ENCODE data around the gene NAA38. TPM values are rescaled to one million over a fixed set of nuclear protein-coding genes. Genes with fewer than 3 reads are reported as not detected.

NAA38 gene
- total RNA-seq, 1 experiment from 2014 or later = 46.3 TPM

DNA sequence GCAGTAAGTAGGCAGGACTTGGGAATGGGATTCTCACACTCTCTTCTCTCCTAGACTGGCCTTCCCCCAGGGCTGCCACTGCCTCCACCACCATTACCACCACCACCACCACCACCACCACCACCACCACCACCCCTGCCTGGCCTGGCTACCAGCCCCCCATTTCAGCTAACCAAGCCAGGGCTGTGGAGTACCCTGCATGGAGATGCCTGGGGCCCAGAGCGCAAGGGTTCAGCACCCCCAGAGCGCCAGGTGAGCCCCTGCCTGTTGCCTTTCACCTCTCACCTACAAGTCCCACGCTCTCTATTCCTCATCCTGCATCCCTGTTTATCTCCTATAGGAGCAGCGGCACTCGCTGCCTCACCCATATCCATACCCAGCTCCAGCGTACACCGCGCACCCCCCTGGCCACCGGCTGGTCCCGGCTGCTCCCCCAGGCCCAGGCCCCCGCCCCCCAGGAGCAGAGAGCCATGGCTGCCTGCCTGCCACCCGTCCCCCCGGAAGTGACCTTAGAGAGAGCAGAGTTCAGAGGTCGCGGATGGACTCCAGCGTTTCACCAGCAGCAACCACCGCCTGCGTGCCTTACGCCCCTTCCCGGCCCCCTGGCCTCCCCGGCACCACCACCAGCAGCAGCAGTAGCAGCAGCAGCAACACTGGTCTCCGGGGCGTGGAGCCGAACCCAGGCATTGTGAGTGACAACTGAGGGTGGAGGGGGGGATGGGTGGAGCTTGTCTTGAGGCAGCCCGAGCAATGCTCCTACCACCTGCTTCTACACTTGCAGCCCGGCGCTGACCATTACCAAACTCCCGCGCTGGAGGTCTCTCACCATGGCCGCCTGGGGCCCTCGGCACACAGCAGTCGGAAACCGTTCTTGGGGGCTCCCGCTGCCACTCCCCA, 10.3 kb downstream of the NAA38 start (continued):
- TF ChIP-seq, protein P1, sequence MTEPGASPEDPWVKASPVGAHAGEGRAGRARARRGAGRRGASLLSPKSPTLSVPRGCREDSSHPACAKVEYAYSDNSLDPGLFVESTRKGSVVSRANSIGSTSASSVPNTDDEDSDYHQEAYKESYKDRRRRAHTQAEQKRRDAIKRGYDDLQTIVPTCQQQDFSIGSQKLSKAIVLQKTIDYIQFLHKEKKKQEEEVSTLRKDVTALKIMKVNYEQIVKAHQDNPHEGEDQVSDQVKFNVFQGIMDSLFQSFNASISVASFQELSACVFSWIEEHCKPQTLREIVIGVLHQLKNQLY (CRISPR knock-in tag; IDR thresholded peaks at IDR 0.05) = no peak
- TF ChIP-seq, protein P2, sequence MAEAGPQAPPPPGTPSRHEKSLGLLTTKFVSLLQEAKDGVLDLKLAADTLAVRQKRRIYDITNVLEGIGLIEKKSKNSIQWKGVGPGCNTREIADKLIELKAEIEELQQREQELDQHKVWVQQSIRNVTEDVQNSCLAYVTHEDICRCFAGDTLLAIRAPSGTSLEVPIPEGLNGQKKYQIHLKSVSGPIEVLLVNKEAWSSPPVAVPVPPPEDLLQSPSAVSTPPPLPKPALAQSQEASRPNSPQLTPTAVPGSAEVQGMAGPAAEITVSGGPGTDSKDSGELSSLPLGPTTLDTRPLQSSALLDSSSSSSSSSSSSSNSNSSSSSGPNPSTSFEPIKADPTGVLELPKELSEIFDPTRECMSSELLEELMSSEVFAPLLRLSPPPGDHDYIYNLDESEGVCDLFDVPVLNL (CRISPR knock-in tag; IDR thresholded peaks at IDR 0.05; ENCODE audit: borderline replicate concordance, low read depth) = no peak
- no peak for TF ChIP-seq ZNF121 (CRISPR knock-in tag; IDR thresholded peaks at IDR 0.05)
- TF ChIP-seq, protein P3, sequence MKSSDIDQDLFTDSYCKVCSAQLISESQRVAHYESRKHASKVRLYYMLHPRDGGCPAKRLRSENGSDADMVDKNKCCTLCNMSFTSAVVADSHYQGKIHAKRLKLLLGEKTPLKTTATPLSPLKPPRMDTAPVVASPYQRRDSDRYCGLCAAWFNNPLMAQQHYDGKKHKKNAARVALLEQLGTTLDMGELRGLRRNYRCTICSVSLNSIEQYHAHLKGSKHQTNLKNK (CRISPR knock-in tag; IDR thresholded peaks at IDR 0.05) = no peak
- no peak for TF ChIP-seq MYBL2 (CRISPR knock-in tag; IDR thresholded peaks at IDR 0.05)

DNA sequence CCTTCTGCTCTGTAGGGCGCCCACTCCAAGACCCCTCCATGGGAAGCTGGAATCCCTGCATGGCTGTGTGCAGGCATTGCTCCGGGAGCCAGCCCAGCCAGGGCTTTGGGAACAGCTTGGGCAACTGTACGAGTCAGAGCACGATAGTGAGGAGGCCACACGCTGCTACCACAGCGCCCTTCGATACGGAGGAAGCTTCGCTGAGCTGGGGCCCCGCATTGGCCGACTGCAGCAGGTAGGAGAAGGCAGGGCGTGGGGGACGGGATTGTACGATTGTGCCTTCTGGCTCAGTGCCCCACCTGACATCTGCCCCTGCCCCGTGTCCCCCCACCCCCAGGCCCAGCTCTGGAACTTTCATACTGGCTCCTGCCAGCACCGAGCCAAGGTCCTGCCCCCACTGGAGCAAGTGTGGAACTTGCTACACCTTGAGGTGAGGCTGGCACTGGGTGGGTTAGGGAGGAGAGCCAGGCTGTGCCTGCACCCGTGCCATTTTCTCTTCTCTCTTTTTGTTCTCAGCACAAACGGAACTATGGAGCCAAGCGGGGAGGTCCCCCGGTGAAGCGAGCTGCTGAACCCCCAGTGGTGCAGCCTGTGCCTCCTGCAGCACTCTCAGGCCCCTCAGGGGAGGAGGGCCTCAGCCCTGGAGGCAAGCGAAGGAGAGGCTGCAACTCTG, 11.2 kb downstream of the NAA38 start:
- no peak for ATAC-seq
- H3K4me3 Mint-ChIP-seq = no peak overlapping the region
- ChIA-PET CTCF (interaction anchor here (1.1 to 7.0 kb wide), 7 partner anchors 9 to 195 kb away, joined by 3 to 66 read pairs (median 6); partner anchors contain the start of genes CYB5D1, KDM6B and NAA38), POLR2A (interaction anchor here (1.7 kb wide), 1 partner anchor 10 kb away, joined by 8 read pairs; no protein-coding TSS in a partner anchor)
- TF ChIP-seq, protein P4, sequence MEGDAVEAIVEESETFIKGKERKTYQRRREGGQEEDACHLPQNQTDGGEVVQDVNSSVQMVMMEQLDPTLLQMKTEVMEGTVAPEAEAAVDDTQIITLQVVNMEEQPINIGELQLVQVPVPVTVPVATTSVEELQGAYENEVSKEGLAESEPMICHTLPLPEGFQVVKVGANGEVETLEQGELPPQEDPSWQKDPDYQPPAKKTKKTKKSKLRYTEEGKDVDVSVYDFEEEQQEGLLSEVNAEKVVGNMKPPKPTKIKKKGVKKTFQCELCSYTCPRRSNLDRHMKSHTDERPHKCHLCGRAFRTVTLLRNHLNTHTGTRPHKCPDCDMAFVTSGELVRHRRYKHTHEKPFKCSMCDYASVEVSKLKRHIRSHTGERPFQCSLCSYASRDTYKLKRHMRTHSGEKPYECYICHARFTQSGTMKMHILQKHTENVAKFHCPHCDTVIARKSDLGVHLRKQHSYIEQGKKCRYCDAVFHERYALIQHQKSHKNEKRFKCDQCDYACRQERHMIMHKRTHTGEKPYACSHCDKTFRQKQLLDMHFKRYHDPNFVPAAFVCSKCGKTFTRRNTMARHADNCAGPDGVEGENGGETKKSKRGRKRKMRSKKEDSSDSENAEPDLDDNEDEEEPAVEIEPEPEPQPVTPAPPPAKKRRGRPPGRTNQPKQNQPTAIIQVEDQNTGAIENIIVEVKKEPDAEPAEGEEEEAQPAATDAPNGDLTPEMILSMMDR (IDR thresholded peaks at IDR 0.05) = no peak
- TF ChIP-seq TP53 (CRISPR knock-in tag; IDR thresholded peaks at IDR 0.05) (no peak), FOXK1 (CRISPR knock-in tag; IDR thresholded peaks at IDR 0.05) (no peak), JUN (CRISPR knock-in tag; IDR thresholded peaks at IDR 0.05) (no peak), ESRRA (CRISPR knock-in tag; IDR thresholded peaks at IDR 0.05; ENCODE audit: borderline replicate concordance) (no peak)
- TF ChIP-seq, protein P5, sequence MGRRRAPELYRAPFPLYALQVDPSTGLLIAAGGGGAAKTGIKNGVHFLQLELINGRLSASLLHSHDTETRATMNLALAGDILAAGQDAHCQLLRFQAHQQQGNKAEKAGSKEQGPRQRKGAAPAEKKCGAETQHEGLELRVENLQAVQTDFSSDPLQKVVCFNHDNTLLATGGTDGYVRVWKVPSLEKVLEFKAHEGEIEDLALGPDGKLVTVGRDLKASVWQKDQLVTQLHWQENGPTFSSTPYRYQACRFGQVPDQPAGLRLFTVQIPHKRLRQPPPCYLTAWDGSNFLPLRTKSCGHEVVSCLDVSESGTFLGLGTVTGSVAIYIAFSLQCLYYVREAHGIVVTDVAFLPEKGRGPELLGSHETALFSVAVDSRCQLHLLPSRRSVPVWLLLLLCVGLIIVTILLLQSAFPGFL (CRISPR knock-in tag; IDR thresholded peaks at IDR 0.05; ENCODE audit: borderline replicate concordance) = no peak
- DNase-seq (ENCODE audit: low spot score) = no peak
- no peak overlapping the region for H3K27ac Mint-ChIP-seq
- H3K9me3 Mint-ChIP-seq = no peaks in the 10 kb centered on the region
- no peaks in the 10 kb centered on the region for H3K36me3 Mint-ChIP-seq
- peaks cover 18% of the 10 kb centered on the region for H3K4me1 Mint-ChIP-seq
- peaks cover 27% of the 10 kb centered on the region for H3K27me3 Mint-ChIP-seq (ENCODE audit: low read depth)

DNA sequence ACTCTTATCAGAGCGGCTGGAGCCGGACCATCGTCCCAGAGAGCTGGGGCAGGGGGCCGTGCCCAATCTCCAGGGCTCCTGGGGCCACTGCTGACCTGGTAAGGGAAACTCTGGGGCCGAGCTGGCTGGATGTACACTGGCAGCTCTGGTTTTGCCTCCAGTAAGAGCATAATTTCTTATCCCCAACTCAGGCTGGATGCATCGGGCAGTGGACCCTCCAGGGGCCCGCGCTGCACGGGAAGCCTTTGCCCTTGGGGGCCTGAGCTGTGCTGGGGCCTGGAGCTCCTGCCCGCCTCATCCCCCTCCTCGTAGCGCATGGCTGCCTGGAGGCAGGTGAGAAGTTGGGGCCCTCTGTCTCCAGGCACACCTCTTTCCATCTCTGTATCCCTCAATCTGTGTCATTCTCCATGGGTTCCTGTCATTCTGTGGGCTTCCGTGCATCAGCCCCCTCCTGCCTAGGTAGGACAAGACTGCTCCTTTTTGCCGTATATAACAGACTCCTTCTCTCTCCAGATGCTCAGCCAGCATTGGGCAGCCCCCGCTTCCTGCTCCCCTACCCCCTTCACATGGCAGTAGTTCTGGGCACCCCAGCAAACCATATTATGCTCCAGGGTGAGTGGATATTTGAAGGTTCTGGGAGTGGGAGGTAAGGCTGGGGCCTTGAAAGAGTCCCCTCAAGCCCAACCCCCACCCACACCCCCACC, 11.8 kb downstream of the NAA38 start:
- no peak for DNase-seq (ENCODE audit: low spot score)
- ChIA-PET POLR2A (interaction anchor here (0.9 to 1.7 kb wide), 3 partner anchors 10 to 12 kb away, joined by 3 to 11 read pairs (median 8); partner anchors contain the start of genes CYB5D1 and NAA38), CTCF (interaction anchor here (0.7 to 7.0 kb wide), 15 partner anchors 8 to 228 kb away, joined by 3 to 66 read pairs (median 6); partner anchors contain the start of genes CYB5D1, KDM6B, NAA38 and TP53)
- TF ChIP-seq SP1 (CRISPR knock-in tag; conservative IDR thresholded peaks at IDR 0.05) (no peak), NR2C2 (CRISPR knock-in tag; IDR thresholded peaks at IDR 0.05) (no peak), CBFB (CRISPR knock-in tag; IDR thresholded peaks at IDR 0.05; ENCODE audit: low read depth) (no peak), TCF7 (CRISPR knock-in tag; IDR thresholded peaks at IDR 0.05; ENCODE audit: low read depth) (no peak), MXD4 (CRISPR knock-in tag; IDR thresholded peaks at IDR 0.05; ENCODE audit: borderline replicate concordance) (no peak), TEAD4 (CRISPR knock-in tag; IDR thresholded peaks at IDR 0.05) (no peak), RORB (CRISPR knock-in tag; IDR thresholded peaks at IDR 0.05) (no peak)
- TF ChIP-seq, protein P6, sequence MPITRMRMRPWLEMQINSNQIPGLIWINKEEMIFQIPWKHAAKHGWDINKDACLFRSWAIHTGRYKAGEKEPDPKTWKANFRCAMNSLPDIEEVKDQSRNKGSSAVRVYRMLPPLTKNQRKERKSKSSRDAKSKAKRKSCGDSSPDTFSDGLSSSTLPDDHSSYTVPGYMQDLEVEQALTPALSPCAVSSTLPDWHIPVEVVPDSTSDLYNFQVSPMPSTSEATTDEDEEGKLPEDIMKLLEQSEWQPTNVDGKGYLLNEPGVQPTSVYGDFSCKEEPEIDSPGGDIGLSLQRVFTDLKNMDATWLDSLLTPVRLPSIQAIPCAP (CRISPR knock-in tag; IDR thresholded peaks at IDR 0.05) = no peak
- TF ChIP-seq, protein P7, sequence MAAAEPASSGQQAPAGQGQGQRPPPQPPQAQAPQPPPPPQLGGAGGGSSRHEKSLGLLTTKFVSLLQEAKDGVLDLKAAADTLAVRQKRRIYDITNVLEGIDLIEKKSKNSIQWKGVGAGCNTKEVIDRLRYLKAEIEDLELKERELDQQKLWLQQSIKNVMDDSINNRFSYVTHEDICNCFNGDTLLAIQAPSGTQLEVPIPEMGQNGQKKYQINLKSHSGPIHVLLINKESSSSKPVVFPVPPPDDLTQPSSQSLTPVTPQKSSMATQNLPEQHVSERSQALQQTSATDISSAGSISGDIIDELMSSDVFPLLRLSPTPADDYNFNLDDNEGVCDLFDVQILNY (CRISPR knock-in tag; IDR thresholded peaks at IDR 0.05) = no peak
- no peak overlapping the region for H3K27ac Mint-ChIP-seq
- H3K4me3 Mint-ChIP-seq = peak overlapping the region; percentile 81
- H3K36me3 Mint-ChIP-seq = no peaks in the 10 kb centered on the region
- H3K4me1 Mint-ChIP-seq = peaks cover 18% of the 10 kb centered on the region
- no peaks in the 10 kb centered on the region for H3K9me3 Mint-ChIP-seq
- H3K27me3 Mint-ChIP-seq (ENCODE audit: low read depth) = peaks cover 29% of the 10 kb centered on the region
- no peak for ATAC-seq

Data from WTC11 (cell line).